Measurements from ENCODE around the gene TFIP11. TPM values are rescaled to one million over a fixed set of nuclear protein-coding genes. Genes with fewer than 3 reads are reported as not detected.

The TFIP11 gene
- total and polyA plus RNA-seq, 4 donors: 14.3 to 31.7 (median 24.6) TPM

DNA sequence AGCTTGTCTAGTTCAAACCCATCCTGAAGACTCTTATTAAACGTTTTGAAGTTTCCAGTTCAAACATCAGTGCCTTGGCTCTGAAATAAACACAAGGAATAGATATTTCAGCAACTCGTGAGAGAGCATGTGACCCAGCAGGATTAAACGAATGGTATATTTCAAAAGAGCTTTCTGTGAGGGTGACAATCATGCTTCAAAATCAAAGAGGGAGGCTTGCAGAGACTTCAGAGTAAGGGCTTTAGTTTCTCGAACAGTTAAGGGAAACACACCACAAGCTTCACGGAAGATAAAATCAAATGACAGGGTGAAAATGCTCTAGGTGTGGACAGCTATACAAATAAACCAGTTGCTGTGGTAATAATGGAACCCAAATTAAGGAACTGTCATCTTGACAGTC, 30.1 kb downstream of the TFIP11 start:
- H3K4me1 ChIP-seq (ENCODE audit: control insufficient read depth in 4 of 4, insufficient read depth in 4 of 4, low read length in 3 of 4): peaks cover 3 to 62% (median 52%) of the 10 kb centered on the region in 4 donors

DNA sequence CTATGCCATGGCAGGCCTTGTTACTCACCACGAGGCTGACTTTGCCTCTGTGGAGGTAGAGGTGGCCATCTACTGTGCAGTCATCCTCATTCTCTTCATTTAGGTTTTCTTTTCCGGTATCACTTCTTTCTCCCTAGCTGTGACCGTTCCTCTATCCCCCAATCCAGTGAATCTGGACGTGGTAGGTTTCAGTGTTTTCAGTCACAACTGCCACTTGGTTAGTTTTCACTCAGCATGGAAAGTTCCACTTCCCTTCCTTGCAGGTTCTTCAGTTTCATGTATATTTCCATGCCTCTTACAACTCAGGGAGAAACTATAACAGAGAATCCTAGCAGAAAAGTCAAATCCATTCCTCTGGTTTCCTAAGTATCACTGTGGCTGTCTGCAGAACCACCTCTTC, 30.6 kb downstream of the TFIP11 start:
- Histone ChIP-seq H3K4me1 (ENCODE audit: control insufficient read depth in 4 of 4, insufficient read depth in 4 of 4, low read length in 3 of 4) (peaks cover 3 to 62% (median 52%) of the 10 kb centered on the region in 4 donors), H3K27me3 (ENCODE audit: control insufficient read depth in 4 of 4, insufficient read depth in 4 of 4, low read length in 3 of 4) (no peaks in the 10 kb centered on the region), H3K36me3 (ENCODE audit: control insufficient read depth in 4 of 4, insufficient read depth in 3 of 4, low read depth in 1 of 4, low read length in 3 of 4) (peaks cover 3 to 12% (median 6%) of the 10 kb centered on the region in 4 donors), H3K27ac (ENCODE audit: low read depth in 1 of 2, low read length in 2 of 2) (no peak overlapping the region), H3K4me3 (ENCODE audit: low read depth in 1 of 3, low read length in 3 of 3) (no peak overlapping the region), H3K9me3 (ENCODE audit: control insufficient read depth in 4 of 4, low read length in 3 of 4) (no peaks in the 10 kb centered on the region), H3K9ac (ENCODE audit: low read depth in 1 of 2, low read length in 2 of 2) (no peak overlapping the region)
- DNase-seq (ENCODE audit: low spot score): no peak
- WGBS: 84% methylated on average over 4 of the region's 4 CpGs
- TF ChIP-seq, protein P1, sequence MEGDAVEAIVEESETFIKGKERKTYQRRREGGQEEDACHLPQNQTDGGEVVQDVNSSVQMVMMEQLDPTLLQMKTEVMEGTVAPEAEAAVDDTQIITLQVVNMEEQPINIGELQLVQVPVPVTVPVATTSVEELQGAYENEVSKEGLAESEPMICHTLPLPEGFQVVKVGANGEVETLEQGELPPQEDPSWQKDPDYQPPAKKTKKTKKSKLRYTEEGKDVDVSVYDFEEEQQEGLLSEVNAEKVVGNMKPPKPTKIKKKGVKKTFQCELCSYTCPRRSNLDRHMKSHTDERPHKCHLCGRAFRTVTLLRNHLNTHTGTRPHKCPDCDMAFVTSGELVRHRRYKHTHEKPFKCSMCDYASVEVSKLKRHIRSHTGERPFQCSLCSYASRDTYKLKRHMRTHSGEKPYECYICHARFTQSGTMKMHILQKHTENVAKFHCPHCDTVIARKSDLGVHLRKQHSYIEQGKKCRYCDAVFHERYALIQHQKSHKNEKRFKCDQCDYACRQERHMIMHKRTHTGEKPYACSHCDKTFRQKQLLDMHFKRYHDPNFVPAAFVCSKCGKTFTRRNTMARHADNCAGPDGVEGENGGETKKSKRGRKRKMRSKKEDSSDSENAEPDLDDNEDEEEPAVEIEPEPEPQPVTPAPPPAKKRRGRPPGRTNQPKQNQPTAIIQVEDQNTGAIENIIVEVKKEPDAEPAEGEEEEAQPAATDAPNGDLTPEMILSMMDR (IDR thresholded peaks at IDR 0.05; ENCODE audit: low read depth, low read length, missing input control): no peak
- no peak for TF ChIP-seq NR2F2 (IDR thresholded peaks at IDR 0.05)
- TF ChIP-seq, protein P2, sequence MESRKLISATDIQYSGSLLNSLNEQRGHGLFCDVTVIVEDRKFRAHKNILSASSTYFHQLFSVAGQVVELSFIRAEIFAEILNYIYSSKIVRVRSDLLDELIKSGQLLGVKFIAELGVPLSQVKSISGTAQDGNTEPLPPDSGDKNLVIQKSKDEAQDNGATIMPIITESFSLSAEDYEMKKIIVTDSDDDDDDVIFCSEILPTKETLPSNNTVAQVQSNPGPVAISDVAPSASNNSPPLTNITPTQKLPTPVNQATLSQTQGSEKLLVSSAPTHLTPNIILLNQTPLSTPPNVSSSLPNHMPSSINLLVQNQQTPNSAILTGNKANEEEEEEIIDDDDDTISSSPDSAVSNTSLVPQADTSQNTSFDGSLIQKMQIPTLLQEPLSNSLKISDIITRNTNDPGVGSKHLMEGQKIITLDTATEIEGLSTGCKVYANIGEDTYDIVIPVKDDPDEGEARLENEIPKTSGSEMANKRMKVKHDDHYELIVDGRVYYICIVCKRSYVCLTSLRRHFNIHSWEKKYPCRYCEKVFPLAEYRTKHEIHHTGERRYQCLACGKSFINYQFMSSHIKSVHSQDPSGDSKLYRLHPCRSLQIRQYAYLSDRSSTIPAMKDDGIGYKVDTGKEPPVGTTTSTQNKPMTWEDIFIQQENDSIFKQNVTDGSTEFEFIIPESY (IDR thresholded peaks at IDR 0.05): no peak
- TF ChIP-seq JUND (IDR thresholded peaks at IDR 0.05): no peak
- no peak for TF ChIP-seq RAD21 (IDR thresholded peaks at IDR 0.05)

More for the DNA sequence above, 30.1 kb downstream of the TFIP11 start:
- Histone ChIP-seq H3K9me3 (ENCODE audit: control insufficient read depth in 4 of 4, low read length in 3 of 4) (no peaks in the 10 kb centered on the region), H3K27me3 (ENCODE audit: control insufficient read depth in 4 of 4, insufficient read depth in 4 of 4, low read length in 3 of 4) (no peaks in the 10 kb centered on the region), H3K4me3 (ENCODE audit: low read depth in 1 of 3, low read length in 3 of 3) (no peak overlapping the region), H3K27ac (ENCODE audit: low read depth in 1 of 2, low read length in 2 of 2) (no peak overlapping the region), H3K9ac (ENCODE audit: low read depth in 1 of 2, low read length in 2 of 2) (no peak overlapping the region), H3K36me3 (ENCODE audit: control insufficient read depth in 4 of 4, insufficient read depth in 3 of 4, low read depth in 1 of 4, low read length in 3 of 4) (peaks cover 3 to 8% (median 4%) of the 10 kb centered on the region in 4 donors)
- WGBS: 59% methylated on average over 5 of the region's 5 CpGs
- no peak for DNase-seq (ENCODE audit: low spot score)
- no peak for TF ChIP-seq SP1 (IDR thresholded peaks at IDR 0.05)
- no peak for TF ChIP-seq FOXA1 (IDR thresholded peaks at IDR 0.05)
- no peak for TF ChIP-seq FOXA2 (IDR thresholded peaks at IDR 0.05)
- TF ChIP-seq RXRA (IDR thresholded peaks at IDR 0.05): no peak
- TF ChIP-seq NR2F2 (IDR thresholded peaks at IDR 0.05): no peak
- no peak for TF ChIP-seq TAF1 (conservative IDR thresholded peaks at IDR 0.05)
- TF ChIP-seq, protein P1 (IDR thresholded peaks at IDR 0.05; ENCODE audit: low read depth, low read length, missing input control): no peak
- TF ChIP-seq, protein P2 (IDR thresholded peaks at IDR 0.05): no peak
- TF ChIP-seq HNF4A (conservative IDR thresholded peaks at IDR 0.05): no peak
- TF ChIP-seq, protein P3, sequence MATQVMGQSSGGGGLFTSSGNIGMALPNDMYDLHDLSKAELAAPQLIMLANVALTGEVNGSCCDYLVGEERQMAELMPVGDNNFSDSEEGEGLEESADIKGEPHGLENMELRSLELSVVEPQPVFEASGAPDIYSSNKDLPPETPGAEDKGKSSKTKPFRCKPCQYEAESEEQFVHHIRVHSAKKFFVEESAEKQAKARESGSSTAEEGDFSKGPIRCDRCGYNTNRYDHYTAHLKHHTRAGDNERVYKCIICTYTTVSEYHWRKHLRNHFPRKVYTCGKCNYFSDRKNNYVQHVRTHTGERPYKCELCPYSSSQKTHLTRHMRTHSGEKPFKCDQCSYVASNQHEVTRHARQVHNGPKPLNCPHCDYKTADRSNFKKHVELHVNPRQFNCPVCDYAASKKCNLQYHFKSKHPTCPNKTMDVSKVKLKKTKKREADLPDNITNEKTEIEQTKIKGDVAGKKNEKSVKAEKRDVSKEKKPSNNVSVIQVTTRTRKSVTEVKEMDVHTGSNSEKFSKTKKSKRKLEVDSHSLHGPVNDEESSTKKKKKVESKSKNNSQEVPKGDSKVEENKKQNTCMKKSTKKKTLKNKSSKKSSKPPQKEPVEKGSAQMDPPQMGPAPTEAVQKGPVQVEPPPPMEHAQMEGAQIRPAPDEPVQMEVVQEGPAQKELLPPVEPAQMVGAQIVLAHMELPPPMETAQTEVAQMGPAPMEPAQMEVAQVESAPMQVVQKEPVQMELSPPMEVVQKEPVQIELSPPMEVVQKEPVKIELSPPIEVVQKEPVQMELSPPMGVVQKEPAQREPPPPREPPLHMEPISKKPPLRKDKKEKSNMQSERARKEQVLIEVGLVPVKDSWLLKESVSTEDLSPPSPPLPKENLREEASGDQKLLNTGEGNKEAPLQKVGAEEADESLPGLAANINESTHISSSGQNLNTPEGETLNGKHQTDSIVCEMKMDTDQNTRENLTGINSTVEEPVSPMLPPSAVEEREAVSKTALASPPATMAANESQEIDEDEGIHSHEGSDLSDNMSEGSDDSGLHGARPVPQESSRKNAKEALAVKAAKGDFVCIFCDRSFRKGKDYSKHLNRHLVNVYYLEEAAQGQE (IDR thresholded peaks at IDR 0.05): no peak
- TF ChIP-seq, protein P4, sequence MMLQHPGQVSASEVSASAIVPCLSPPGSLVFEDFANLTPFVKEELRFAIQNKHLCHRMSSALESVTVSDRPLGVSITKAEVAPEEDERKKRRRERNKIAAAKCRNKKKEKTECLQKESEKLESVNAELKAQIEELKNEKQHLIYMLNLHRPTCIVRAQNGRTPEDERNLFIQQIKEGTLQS (IDR thresholded peaks at IDR 0.05): no peak
- TF ChIP-seq GABPA (IDR thresholded peaks at IDR 0.05 in 1 of 2, conservative IDR thresholded peaks at IDR 0.05 in 1 of 2): no peak

All from liver (tissue), 9 donors.